IMR-90 (cell line): ENCODE results near the gene THADA. TPM values are rescaled to one million over a fixed set of nuclear protein-coding genes. Genes with fewer than 3 reads are reported as not detected.

Experiments
- ATAC-seq: fragments of 200-7000 bp; cut with Tn5 transposase; 2 replicates; pipeline ENCODE4 v1.9.1; 2020; ENCODE audit warnings: low read depth, mild to moderate bottlenecking, moderate library complexity
- BruUV-seq: library from RNA; stranded (reverse); fragments of 400-500 nt; replicated peaks from 2 replicates; lab custom pipeline; 2021; lab: Mats Ljungman, UMichigan
- CTCF ChIA-PET: fragments of 300-600 bp; formaldehyde crosslinking; extraction: SDS; loops from one replicate; lab custom pipeline; 2021; ENCODE audit warnings: antibody characterized with exemption; lab: Yijun Ruan, JAX
- POLR2A ChIA-PET: fragments of 300-600 bp; sonication (Branson Sonifier 250); formaldehyde crosslinking; loops from one replicate; lab custom pipeline; 2022; ENCODE audit warnings: antibody characterized with exemption; ENCODE audit not compliant: unreplicated experiment; lab: Charles Lee
- DNase-seq: peaks from one replicate; pipeline ENCODE4 v3.0.0; 2013
- H2AFZ ChIP-seq: replicated peaks from 2 replicates; pipeline ENCODE3; 2013; ENCODE audit warnings: low read length, mild to moderate bottlenecking; ENCODE audit not compliant: poor library complexity
- H2AK5ac ChIP-seq: 2 replicates; pipeline ENCODE4 v1.6.1; 2013; ENCODE audit warnings: low read depth, low read length, inconsistent platforms
- H2AK9ac ChIP-seq: replicated peaks from 2 replicates; pipeline ENCODE3; 2013; ENCODE audit warnings: mild to moderate bottlenecking, low read depth, low read length, moderate library complexity; ENCODE audit not compliant: poor library complexity
- H2BK120ac ChIP-seq: 2 replicates; pipeline ENCODE4 v1.6.1; 2013; ENCODE audit warnings: low read depth, low read length, inconsistent platforms
- H2BK15ac ChIP-seq: 3 replicates; pipeline ENCODE4 v1.6.1; 2013; ENCODE audit warnings: low read depth, low read length, inconsistent platforms
- H2BK20ac ChIP-seq: 2 replicates; pipeline ENCODE4 v1.6.1; 2013; ENCODE audit warnings: low read depth, mild to moderate bottlenecking, inconsistent platforms, low read length, moderate library complexity
- H2BK5ac ChIP-seq: 2 replicates; pipeline ENCODE4 v1.6.1; 2013; ENCODE audit warnings: mild to moderate bottlenecking, low read depth, low read length, inconsistent platforms; ENCODE audit not compliant: poor library complexity, severe bottlenecking
- H3K14ac ChIP-seq: replicated peaks from 2 replicates; pipeline ENCODE4 v1.6.1; 2013; ENCODE audit warnings: low read depth, low read length, inconsistent platforms
- H3K18ac ChIP-seq: 2 replicates; pipeline ENCODE4 v1.6.1; 2013; ENCODE audit warnings: low read depth, low read length, control low read depth
- H3K23ac ChIP-seq: 2 replicates; pipeline ENCODE4 v1.6.1; 2013; ENCODE audit warnings: low read depth, low read length, inconsistent platforms
- H3K27ac ChIP-seq: 2 replicates; pipeline ENCODE4 v1.5.1; 2013; ENCODE audit warnings: mild to moderate bottlenecking, control low read depth, low read length; ENCODE audit not compliant: insufficient read depth
- H3K27me3 ChIP-seq: 2 replicates; pipeline ENCODE4 v1.6.1; 2013; ENCODE audit warnings: low read length; ENCODE audit not compliant: control insufficient read depth, insufficient read depth
- H3K36me3 ChIP-seq: 2 replicates; pipeline ENCODE4 v1.6.1; 2013; ENCODE audit warnings: low read length, mixed read lengths; ENCODE audit not compliant: control insufficient read depth, insufficient read depth
- H3K4ac ChIP-seq: 2 replicates; pipeline ENCODE4 v1.6.1; 2013; ENCODE audit warnings: low read depth, low read length, inconsistent platforms
- H3K4me1 ChIP-seq: 2 replicates; pipeline ENCODE4 v1.6.1; 2013; ENCODE audit warnings: low read length, mixed read lengths; ENCODE audit not compliant: control insufficient read depth, insufficient read depth
- H3K4me2 ChIP-seq: 2 replicates; pipeline ENCODE4 v1.6.1; 2013; ENCODE audit warnings: low read depth, mild to moderate bottlenecking, control low read depth, low read length, moderate library complexity
- H3K4me3 ChIP-seq: 2 replicates; pipeline ENCODE4 v1.5.1; 2013; ENCODE audit warnings: low read depth, mild to moderate bottlenecking, control low read depth, low read length, moderate library complexity; ENCODE audit not compliant: insufficient read depth
- H3K56ac ChIP-seq: 2 replicates; pipeline ENCODE4 v1.6.1; 2013; ENCODE audit warnings: low read length, inconsistent platforms; ENCODE audit not compliant: insufficient read depth; ENCODE audit errors: extremely low read depth
- H3K79me1 ChIP-seq, 2 experiments: 2 replicates each; pipeline ENCODE4 v1.6.1; 2013; ENCODE audit warnings: low read length in 2 of 2, inconsistent platforms in 1 of 2, low read depth in 1 of 2
- H3K9ac ChIP-seq: 2 replicates; pipeline ENCODE4 v1.6.1; 2013; ENCODE audit warnings: low read depth, low read length, control low read depth
- H3K9me1 ChIP-seq: 2 replicates; pipeline ENCODE4 v1.6.1; 2013; ENCODE audit warnings: low read length, inconsistent platforms; ENCODE audit not compliant: insufficient read depth
- H3K9me3 ChIP-seq: 2 replicates; pipeline ENCODE4 v1.6.1; 2013; ENCODE audit warnings: low read length; ENCODE audit not compliant: control insufficient read depth, insufficient read depth
- H4K20me1 ChIP-seq: 2 replicates; pipeline ENCODE4 v1.6.1; 2013; ENCODE audit warnings: low read length, inconsistent platforms; ENCODE audit not compliant: insufficient read depth
- H4K5ac ChIP-seq: 2 replicates; pipeline ENCODE4 v1.6.1; 2013; ENCODE audit warnings: mild to moderate bottlenecking, low read depth, low read length, control low read depth
- H4K8ac ChIP-seq, 2 experiments: 2 replicates each; pipeline ENCODE4 v1.6.1; 2013; ENCODE audit warnings: low read depth in 2 of 2, low read length in 2 of 2, control low read depth in 1 of 2, inconsistent platforms in 1 of 2
- H4K91ac ChIP-seq: 2 replicates; pipeline ENCODE4 v1.6.1; 2013; ENCODE audit warnings: low read depth, low read length, inconsistent platforms; ENCODE audit not compliant: insufficient read depth
- FOS ChIP-seq: fragments of 150-350 bp; IDR thresholded peaks from 2 replicates; pipeline ENCODE4 v1.6.1; 2016; ENCODE audit warnings: low read depth, low read length
- RCOR1 ChIP-seq: IDR thresholded peaks from 2 replicates; pipeline ENCODE4 v1.6.1; 2012; ENCODE audit warnings: mild to moderate bottlenecking, low read length, improper control_type of control experiment; ENCODE audit not compliant: insufficient replicate concordance
- WGBS, 2 experiments: methylation state at CpG; one replicate each; pipeline versions ENCODE4 v1.1.5 to v1.1.7; 2013; ENCODE audit warnings: missing lambda C conversion rate in 2 of 2; ENCODE audit not compliant: insufficient read length in 1 of 2; ENCODE audit errors: extremely low coverage in 2 of 2; 5-methylcytosine and 5-hydroxymethylcytosine counted together
- dilution Hi-C: fragments of 300-500 bp; cut with HindIII; formaldehyde crosslinking; loops from one replicate; pipeline ENCODE4 v1.14.3; 2018; ENCODE audit warnings: low sequenced_read_pairs; ENCODE audit not compliant: unreplicated experiment
- in situ Hi-C: fragments of 300-500 bp; cut with MboI; formaldehyde crosslinking; loops from 3 replicates; pipeline ENCODE4 v1.14.3; 2019; ENCODE audit warnings: low sequenced_read_pairs, inconsistent platforms, mixed read lengths
- intact Hi-C: fragments of 100-400 bp; cut with micrococcal nuclease; formaldehyde crosslinking; loops from 2 replicates; pipeline ENCODE4 v1.10.0; 2022
- polyA plus RNA-seq, 3 experiments: library from polyadenylated mRNA; depleted of rRNA; stranded (reverse); fragments of >200 nt; gene quantifications; 2 replicates each; pipeline ENCODE4 v1.2.3, GENCODE V29; 2012; ENCODE audit warnings: low replicate concordance in 1 of 3
- total RNA-seq: library from RNA; depleted of rRNA; stranded (reverse); fragments of >200 nt; gene quantifications from 2 replicates; pipeline ENCODE4 v1.2.3, GENCODE V29; 2012

Gene THADA
- total and polyA plus RNA-seq, 2 of the 4 experiments (the other 2 are of a cell fraction): 10.5 to 21.3 TPM

DNA sequence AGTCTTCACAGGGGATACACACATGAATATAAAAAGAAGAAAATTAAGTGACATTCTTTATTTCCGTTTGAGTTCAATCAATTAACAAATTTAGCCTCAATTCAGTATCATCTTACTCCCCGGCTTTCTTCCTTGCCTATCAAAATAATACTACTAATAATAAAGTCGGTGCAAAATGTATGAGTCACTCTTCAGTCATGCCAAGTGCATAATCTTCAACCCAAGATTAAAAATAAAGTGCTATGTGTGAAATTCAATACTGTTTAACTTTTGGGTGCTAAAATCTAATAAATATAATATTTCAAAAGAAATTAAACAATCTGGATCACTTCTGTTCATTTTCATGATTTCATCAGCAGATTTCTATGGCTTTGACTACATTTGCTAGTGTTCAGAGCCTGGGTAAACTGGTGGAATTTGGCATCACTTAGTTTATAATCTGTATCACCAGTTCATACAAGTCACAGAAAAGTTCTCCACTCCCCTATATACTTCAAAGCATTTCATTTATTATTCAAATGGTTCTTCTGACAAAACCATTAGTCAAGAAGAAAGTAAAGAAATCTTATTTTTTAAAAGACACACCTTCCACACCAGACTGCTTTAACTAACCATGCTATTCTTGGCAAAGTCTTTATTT, 183.6 kb downstream of the THADA start:
- Histone ChIP-seq H2AK9ac (no peak overlapping the region), H3K4ac (no peak overlapping the region), H3K36me3 (no peaks in the 10 kb centered on the region; the same call in 1 of the 2 replicates), H3K14ac (no peak overlapping the region), H2BK20ac (no peak overlapping the region), H3K27me3 (no peaks in the 10 kb centered on the region), H3K27ac (no peak overlapping the region), H2AFZ (no peak overlapping the region), H3K9me3 (no peaks in the 10 kb centered on the region), H3K4me2 (no peak overlapping the region), H2BK120ac (no peak overlapping the region), H4K5ac (no peak overlapping the region), H3K9ac (no peak overlapping the region), H3K56ac (no peak overlapping the region), H3K4me1 (peaks cover 2% of the 10 kb centered on the region; the same call in 1 of the 2 replicates), H4K91ac (no peak overlapping the region), H3K4me3 (no peak overlapping the region), H3K9me1 (no peaks in the 10 kb centered on the region), H3K18ac (no peak overlapping the region), H2AK5ac (no peak overlapping the region), H2BK5ac (no peak overlapping the region), H3K79me1 (no peaks in the 10 kb centered on the region), H4K20me1 (no peaks in the 10 kb centered on the region), H2BK15ac (no peak overlapping the region), H3K23ac (no peak overlapping the region), H4K8ac (no peak overlapping the region)
- intact Hi-C loops: no loop called here
- WGBS, 2 experiments: no CpG with 5 or more reads among the region's 3 CpGs
- POLR2A ChIA-PET: no interaction called here
- peak; percentile 40 for DNase-seq
- in situ Hi-C loops: no loop called here
- BruUV-seq: no TSS peak
- TF ChIP-seq FOS: peak; percentile 57; the same call in 1 of the 2 replicates
- no peak for TF ChIP-seq RCOR1
- dilution Hi-C loops: no loop called here
- peak; percentile 45; the same call in 1 of the 2 replicates for ATAC-seq
- CTCF ChIA-PET: no interaction called here
